ENCODE measurements around the gene MINDY4. TPM values are rescaled to one million over a fixed set of nuclear protein-coding genes. Genes with fewer than 3 reads are reported as not detected.

MINDY4 gene
- total and polyA plus RNA-seq, 2 of the 8 experiments (the other 6 are each of a cell fraction or from before 2014, with no cell fraction given), result 1.3 to 3.6 TPM

- TF ChIP-seq CHD7 (IDR thresholded peaks at IDR 0.05; ENCODE audit: insufficient replicate concordance, low read length) (no peak), RXRA (IDR thresholded peaks at IDR 0.05; ENCODE audit: insufficient read depth, low read depth, low read length) (no peak), SIN3A (conservative IDR thresholded peaks at IDR 0.05 in 1 of 2, IDR thresholded peaks at IDR 0.05 in 1 of 2; ENCODE audit: low read depth in 1 of 2, low read length in 2 of 2) (no peak)
Observed at GRCh38 chr7:30900803-30901362, 129.7 kb downstream of the MINDY4 start (continued).

Data from H1 (cell line).